ENCODE data around the gene ZBTB12. TPM values are rescaled to one million over a fixed set of nuclear protein-coding genes. Genes with fewer than 3 reads are reported as not detected.

The ZBTB12 gene
- total and polyA plus RNA-seq, 2 of the 8 experiments (the other 6 are each of a cell fraction or from before 2014, with no cell fraction given): 20.7 to 40.8 TPM

DNA sequence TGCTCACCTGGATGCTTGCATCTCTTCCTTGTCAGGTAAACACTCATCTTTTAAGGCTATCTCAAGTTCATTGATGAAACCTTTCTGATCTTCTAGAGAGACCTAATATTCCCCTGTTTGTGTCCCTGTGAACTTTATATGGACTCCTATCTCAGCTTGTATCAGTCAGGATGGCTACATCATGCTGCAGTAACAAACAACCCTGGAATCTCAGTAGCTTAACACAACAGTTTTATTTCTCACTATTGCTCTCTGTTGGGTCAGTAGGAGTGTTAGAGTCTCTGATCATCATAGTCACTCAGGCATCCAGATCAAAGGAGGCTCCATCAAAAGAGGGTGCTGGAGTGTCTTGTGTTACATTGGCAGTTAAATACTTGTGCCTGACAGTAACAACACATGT lies 13.5 kb upstream of the ZBTB12 start:
- Histone ChIP-seq H3K9ac (replicated peaks in 1 of 4; ENCODE audit: extremely low read depth in 1 of 4, low read depth in 3 of 4, low read length in 3 of 4) (no peak overlapping the region), H3K9me3 (ENCODE audit: insufficient read depth in 2 of 2, low read depth in 1 of 2, low read length in 1 of 2) (no peaks in the 10 kb centered on the region), H3K36me3 (ENCODE audit: control insufficient read depth in 2 of 4, insufficient read depth in 4 of 4, low read length in 3 of 4) (no peaks in the 10 kb centered on the region), H3K4me2 (ENCODE audit: insufficient read depth in 1 of 2, low read depth in 2 of 2, low read length in 2 of 2) (no peak overlapping the region), H2AK5ac (ENCODE audit: low read depth, low read length) (no peak overlapping the region), H3K4me1 (replicated peaks in 1 of 4; ENCODE audit: control insufficient read depth in 3 of 4, insufficient read depth in 4 of 4, low read length in 3 of 4) (no peaks in the 10 kb centered on the region), H2BK5ac (ENCODE audit: low read depth, low read length) (no peak overlapping the region), H3K14ac (ENCODE audit: insufficient read length) (no peak overlapping the region), H3K56ac (replicated peaks; ENCODE audit: insufficient read length, low read depth, low read length) (no peak overlapping the region), H3K27me3 (replicated peaks in 1 of 4; ENCODE audit: control insufficient read depth in 3 of 4, extremely low read depth in 1 of 4, insufficient read depth in 3 of 4, low read length in 3 of 4) (no peaks in the 10 kb centered on the region), H2BK12ac (ENCODE audit: low read depth, low read length) (no peak overlapping the region), H4K20me1 (replicated peaks in 1 of 2; ENCODE audit: control insufficient read depth in 1 of 2, insufficient read depth in 2 of 2, low read length in 2 of 2) (no peaks in the 10 kb centered on the region), H2BK120ac (replicated peaks; ENCODE audit: low read depth, low read length) (no peak overlapping the region), H4K5ac (ENCODE audit: insufficient read length, low read depth, low read length) (no peak overlapping the region), H3K27ac (ENCODE audit: low read depth, low read length) (no peak overlapping the region), H4K91ac (replicated peaks; ENCODE audit: insufficient read length, low read length) (no peak overlapping the region), H4K8ac (ENCODE audit: extremely low read depth, insufficient read depth, low read length) (no peak overlapping the region), H3K18ac (ENCODE audit: extremely low read depth, low read length) (no peak overlapping the region), H2BK15ac (ENCODE audit: low read length) (no peak overlapping the region), H3K4me3 (ENCODE audit: extremely low read depth in 1 of 4, insufficient read depth in 2 of 4, low read depth in 3 of 4, low read length in 4 of 4) (no peak overlapping the region), H2AFZ (ENCODE audit: low read length) (no peak overlapping the region), H3K23me2 (ENCODE audit: low read depth, low read length) (no peaks in the 10 kb centered on the region; the same call in 1 of the 2 replicates), H3K4ac (replicated peaks; ENCODE audit: insufficient read length, low read depth, low read length) (no peak overlapping the region), H2BK20ac (ENCODE audit: low read length) (no peak overlapping the region), H3K79me2 (ENCODE audit: control insufficient read depth in 1 of 2, insufficient read depth in 2 of 2, low read length in 2 of 2) (no peaks in the 10 kb centered on the region), H3K79me1 (ENCODE audit: low read depth, low read length) (no peaks in the 10 kb centered on the region), H3K23ac (ENCODE audit: insufficient read length) (no peak overlapping the region)
- ChIA-PET CTCF (ENCODE audit: partially characterized antibody) (interaction anchor here (0.8 to 2.1 kb wide), 4 partner anchors 8 to 37 kb away, joined by 3 to 5 read pairs (median 4); no protein-coding TSS in a partner anchor), POLR2A (ENCODE audit: partially characterized antibody) (no interaction called here)
- DNase-seq (ENCODE audit: low read depth in 1 of 2, low spot score in 2 of 2) (no peak), FAIRE-seq (no peak)
- TF ChIP-seq ASH2L (IDR thresholded peaks at IDR 0.05; ENCODE audit: low read length) (no peak), CHD2 (IDR thresholded peaks at IDR 0.05; ENCODE audit: low read length) (no peak), GABPA (IDR thresholded peaks at IDR 0.05; ENCODE audit: borderline replicate concordance, insufficient read depth, low read length) (no peak), JUND (IDR thresholded peaks at IDR 0.05; ENCODE audit: low read length) (no peak), POLR2AphosphoS5 (IDR thresholded peaks at IDR 0.05; ENCODE audit: low read depth, low read length) (no peak), MAFK (IDR thresholded peaks at IDR 0.05; ENCODE audit: low read depth, low read length) (no peak), RFX5 (IDR thresholded peaks at IDR 0.05; ENCODE audit: borderline replicate concordance, low read depth, low read length) (no peak), SP4 (IDR thresholded peaks at IDR 0.05; ENCODE audit: low read length) (no peak), ATF3 (IDR thresholded peaks at IDR 0.05; ENCODE audit: insufficient read depth, low read depth, low read length) (no peak), BCL11A (IDR thresholded peaks at IDR 0.05; ENCODE audit: low read depth in 2 of 2, low read length in 2 of 2) (no peak), RNF2 (IDR thresholded peaks at IDR 0.05; ENCODE audit: borderline replicate concordance, low read depth, low read length, missing control alignments, poor library complexity, severe bottlenecking) (no peak)
